ENCODE measurements around the gene ERAP2.

Gene ERAP2

GRCh38 chr5:96863114-96863513, 13.2 kb upstream of the ERAP2 start:
- Histone ChIP-seq H3K27ac (ENCODE audit: low read length) (no peak overlapping the region), H3K4me3 (ENCODE audit: low read length in 2 of 2) (no peak overlapping the region), H3K4me1 (ENCODE audit: control insufficient read depth, insufficient read depth, low read length) (no peaks in the 10 kb centered on the region), H3K9me3 (ENCODE audit: control insufficient read depth in 2 of 2, low read length in 2 of 2) (no peaks in the 10 kb centered on the region), H3K9ac (ENCODE audit: low read length in 2 of 2) (no peak overlapping the region), H3K36me3 (ENCODE audit: control insufficient read depth in 2 of 2, insufficient read depth in 2 of 2, low read length in 2 of 2) (no peaks in the 10 kb centered on the region), H3K27me3 (ENCODE audit: control insufficient read depth in 1 of 2, insufficient read depth in 2 of 2, low read length in 2 of 2) (no peaks in the 10 kb centered on the region)

DNA sequence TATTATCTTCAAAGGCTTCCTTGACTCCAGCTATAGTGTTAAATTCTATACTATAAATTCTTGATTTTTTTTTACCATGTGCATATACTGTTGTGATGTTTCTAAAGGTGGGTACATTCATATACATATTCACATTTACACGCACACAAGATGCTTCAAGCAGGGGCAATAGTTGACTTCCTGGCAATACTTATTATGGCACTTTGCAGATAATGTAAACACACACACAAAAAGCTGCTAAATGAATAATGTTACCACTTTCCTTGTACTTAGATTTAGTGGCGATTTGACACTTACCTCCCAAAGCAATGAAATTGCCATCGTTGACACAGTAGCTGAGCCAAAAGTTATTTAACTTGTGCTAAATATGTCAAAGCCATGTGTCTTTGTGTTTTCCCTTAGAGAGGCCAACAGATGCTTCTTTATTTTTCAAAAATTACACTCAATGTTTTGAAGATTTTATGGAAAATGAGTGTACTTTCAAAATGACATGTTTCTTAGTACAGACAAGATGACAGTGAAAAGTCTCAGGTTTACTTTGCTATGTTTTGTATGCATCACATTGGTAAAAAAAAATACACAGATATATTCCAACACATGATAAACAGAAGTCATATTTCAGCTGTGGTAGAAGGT, 12.2 kb upstream of the ERAP2 start:
- H3K36me3 ChIP-seq (ENCODE audit: control insufficient read depth in 2 of 2, insufficient read depth in 2 of 2, low read length in 2 of 2), result no peaks in the 10 kb centered on the region
- H3K27me3 ChIP-seq (ENCODE audit: control insufficient read depth in 1 of 2, insufficient read depth in 2 of 2, low read length in 2 of 2), result no peaks in the 10 kb centered on the region
- no peak overlapping the region for H3K4me3 ChIP-seq (ENCODE audit: low read length in 2 of 2)
- no peaks in the 10 kb centered on the region for H3K9me3 ChIP-seq (ENCODE audit: control insufficient read depth in 2 of 2, low read length in 2 of 2)
- no peak overlapping the region for H3K9ac ChIP-seq (ENCODE audit: low read length in 2 of 2)
- no peaks in the 10 kb centered on the region for H3K4me1 ChIP-seq (ENCODE audit: control insufficient read depth, insufficient read depth, low read length)
- H3K27ac ChIP-seq (ENCODE audit: low read length), result no peak overlapping the region

GRCh38 chr5:96864922-96865530, 11.3 kb upstream of the ERAP2 start:
- Histone ChIP-seq H3K27me3 (ENCODE audit: control insufficient read depth in 1 of 2, insufficient read depth in 2 of 2, low read length in 2 of 2) (no peaks in the 10 kb centered on the region), H3K36me3 (ENCODE audit: control insufficient read depth in 2 of 2, insufficient read depth in 2 of 2, low read length in 2 of 2) (no peaks in the 10 kb centered on the region), H3K27ac (ENCODE audit: low read length) (no peak overlapping the region), H3K4me3 (ENCODE audit: low read length in 2 of 2) (no peak overlapping the region), H3K9me3 (ENCODE audit: control insufficient read depth in 2 of 2, low read length in 2 of 2) (no peaks in the 10 kb centered on the region), H3K4me1 (ENCODE audit: control insufficient read depth, insufficient read depth, low read length) (no peaks in the 10 kb centered on the region), H3K9ac (ENCODE audit: low read length in 2 of 2) (no peak overlapping the region)

DNA sequence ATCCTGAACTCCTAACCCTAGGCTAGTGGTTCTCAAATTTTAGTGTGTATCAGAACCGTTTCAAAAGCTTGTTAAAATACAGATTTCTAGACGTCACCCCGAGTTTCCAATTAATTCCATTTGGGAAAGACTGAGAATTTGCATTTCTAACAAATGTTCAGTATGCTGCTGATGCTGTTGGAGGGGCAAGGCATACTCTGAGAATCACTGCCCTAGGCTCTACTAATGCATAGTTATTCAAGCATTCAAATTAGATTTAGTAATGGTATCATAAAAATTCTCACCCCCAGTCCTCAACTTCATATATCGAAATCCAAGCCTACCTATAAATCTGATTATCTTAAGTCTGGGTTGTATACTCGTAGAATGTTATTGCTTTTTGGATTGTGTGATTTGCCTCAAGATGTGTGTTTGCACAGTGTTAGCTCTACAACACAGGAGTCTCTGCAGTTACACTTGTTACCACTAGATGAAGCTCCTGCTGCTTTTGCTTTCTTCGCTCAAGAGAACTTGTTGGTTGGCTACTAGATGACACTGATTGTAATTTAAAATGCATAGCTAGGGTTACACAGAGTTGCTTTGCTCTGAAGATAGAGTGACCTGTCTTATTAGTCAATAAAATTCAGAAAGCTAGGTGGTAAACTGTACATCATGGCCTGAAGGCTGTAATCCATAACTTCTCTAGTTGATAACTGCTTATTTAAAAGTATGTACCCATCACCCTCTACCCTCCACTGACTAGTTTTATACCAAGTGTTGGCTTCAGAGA, 7.5 kb upstream of the ERAP2 start:
- H3K9me3 ChIP-seq (ENCODE audit: control insufficient read depth in 2 of 2, low read length in 2 of 2), result no peaks in the 10 kb centered on the region
- H3K4me3 ChIP-seq (ENCODE audit: low read length in 2 of 2), result no peak overlapping the region
- H3K4me1 ChIP-seq (ENCODE audit: control insufficient read depth, insufficient read depth, low read length), result no peaks in the 10 kb centered on the region

DNA sequence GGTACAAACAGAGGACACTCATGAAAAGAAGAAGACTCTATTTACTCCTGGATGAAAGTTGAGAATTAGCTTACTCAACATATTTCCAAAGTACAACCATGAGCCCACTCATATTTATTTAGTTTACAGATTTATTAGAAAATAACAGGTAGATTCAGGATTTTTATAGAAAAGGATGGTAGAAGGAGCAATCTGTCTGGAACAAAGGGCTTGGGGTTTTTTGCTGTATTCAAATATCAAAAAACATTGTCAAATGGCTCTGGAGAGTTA, 7.0 kb upstream of the ERAP2 start:
- no peak overlapping the region for H3K27ac ChIP-seq (ENCODE audit: low read length)
- H3K4me1 ChIP-seq (ENCODE audit: control insufficient read depth, insufficient read depth, low read length), result no peaks in the 10 kb centered on the region
- no peak overlapping the region for H3K9ac ChIP-seq (ENCODE audit: low read length in 2 of 2)
- no peak overlapping the region for H3K4me3 ChIP-seq (ENCODE audit: low read length in 2 of 2)
- no peaks in the 10 kb centered on the region for H3K9me3 ChIP-seq (ENCODE audit: control insufficient read depth in 2 of 2, low read length in 2 of 2)
- no peaks in the 10 kb centered on the region for H3K27me3 ChIP-seq (ENCODE audit: control insufficient read depth in 1 of 2, insufficient read depth in 2 of 2, low read length in 2 of 2)
- no peaks in the 10 kb centered on the region for H3K36me3 ChIP-seq (ENCODE audit: control insufficient read depth in 2 of 2, insufficient read depth in 2 of 2, low read length in 2 of 2)

More for the DNA sequence above, 7.5 kb upstream of the ERAP2 start:
- Histone ChIP-seq H3K27me3 (ENCODE audit: control insufficient read depth in 1 of 2, insufficient read depth in 2 of 2, low read length in 2 of 2) (no peaks in the 10 kb centered on the region), H3K36me3 (ENCODE audit: control insufficient read depth in 2 of 2, insufficient read depth in 2 of 2, low read length in 2 of 2) (no peaks in the 10 kb centered on the region), H3K27ac (ENCODE audit: low read length) (no peak overlapping the region), H3K9ac (ENCODE audit: low read length in 2 of 2) (no peak overlapping the region)

DNA sequence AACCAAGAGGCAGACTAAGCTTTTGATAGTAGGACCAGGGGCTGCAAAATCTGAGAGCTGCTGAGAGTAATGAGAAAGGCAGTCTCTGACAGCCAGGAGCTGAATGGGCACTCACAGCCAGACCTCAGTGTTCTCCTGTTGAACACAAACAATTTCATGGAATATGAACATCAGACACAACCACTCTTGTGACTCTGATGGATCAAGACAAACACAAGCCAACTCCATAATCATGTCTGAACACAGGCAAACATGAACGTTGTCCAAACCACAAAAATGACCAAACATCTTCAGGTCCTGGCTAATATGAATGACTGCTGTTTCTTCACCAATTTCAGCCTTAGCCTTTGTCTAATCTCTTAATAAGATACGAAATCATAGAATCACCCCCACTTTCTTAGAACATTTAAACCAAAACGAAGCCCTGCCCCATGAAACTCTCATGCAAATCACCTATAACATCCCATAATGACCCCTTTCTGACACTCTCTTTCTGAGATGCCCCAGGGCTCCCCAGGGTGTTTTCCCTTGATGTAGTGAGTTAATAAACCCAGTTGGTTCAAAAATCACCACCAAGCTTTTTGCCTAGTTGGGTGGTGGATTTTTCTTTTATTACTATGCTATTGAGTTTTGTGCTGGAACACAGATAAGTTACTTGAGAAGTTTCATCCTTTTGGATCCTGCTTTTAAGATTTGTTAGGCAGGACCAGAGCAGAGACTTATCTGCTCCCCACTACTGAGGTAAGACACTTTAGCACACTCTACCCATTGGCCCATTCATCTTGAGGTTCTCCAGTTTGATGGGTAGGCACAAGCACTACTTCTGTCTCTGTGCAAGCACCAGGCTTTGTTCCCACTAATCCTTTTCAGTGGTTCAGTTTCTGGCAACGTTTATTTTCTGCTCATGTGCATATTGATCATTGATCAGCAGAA, 5.9 kb upstream of the ERAP2 start:
- no peaks in the 10 kb centered on the region for H3K27me3 ChIP-seq (ENCODE audit: control insufficient read depth in 1 of 2, insufficient read depth in 2 of 2, low read length in 2 of 2)
- H3K27ac ChIP-seq (ENCODE audit: low read length), result no peak overlapping the region
- H3K4me3 ChIP-seq (ENCODE audit: low read length in 2 of 2), result no peak overlapping the region
- no peaks in the 10 kb centered on the region for H3K9me3 ChIP-seq (ENCODE audit: control insufficient read depth in 2 of 2, low read length in 2 of 2)
- H3K36me3 ChIP-seq (ENCODE audit: control insufficient read depth in 2 of 2, insufficient read depth in 2 of 2, low read length in 2 of 2), result no peaks in the 10 kb centered on the region
- no peak overlapping the region for H3K9ac ChIP-seq (ENCODE audit: low read length in 2 of 2)
- H3K4me1 ChIP-seq (ENCODE audit: control insufficient read depth, insufficient read depth, low read length), result peaks cover under 1% of the 10 kb centered on the region

GRCh38 chr5:96871027-96871399, 5.3 kb upstream of the ERAP2 start:
- Histone ChIP-seq H3K4me1 (ENCODE audit: control insufficient read depth, insufficient read depth, low read length) (peaks cover 5% of the 10 kb centered on the region), H3K27ac (ENCODE audit: low read length) (no peak overlapping the region), H3K27me3 (ENCODE audit: control insufficient read depth in 1 of 2, insufficient read depth in 2 of 2, low read length in 2 of 2) (no peaks in the 10 kb centered on the region), H3K9ac (ENCODE audit: low read length in 2 of 2) (no peak overlapping the region), H3K4me3 (ENCODE audit: low read length in 2 of 2) (no peak overlapping the region), H3K9me3 (ENCODE audit: control insufficient read depth in 2 of 2, low read length in 2 of 2) (no peaks in the 10 kb centered on the region), H3K36me3 (ENCODE audit: control insufficient read depth in 2 of 2, insufficient read depth in 2 of 2, low read length in 2 of 2) (no peaks in the 10 kb centered on the region)

GRCh38 chr5:96871686-96872085, 4.6 kb upstream of the ERAP2 start:
- Histone ChIP-seq H3K4me1 (ENCODE audit: control insufficient read depth, insufficient read depth, low read length) (peaks cover 5% of the 10 kb centered on the region), H3K9me3 (ENCODE audit: control insufficient read depth in 2 of 2, low read length in 2 of 2) (no peaks in the 10 kb centered on the region), H3K27ac (ENCODE audit: low read length) (no peak overlapping the region)

GRCh38 chr5:96873449-96873848, 2.9 kb upstream of the ERAP2 start:
- Histone ChIP-seq H3K9ac (ENCODE audit: low read length in 2 of 2) (no peak overlapping the region), H3K27me3 (ENCODE audit: control insufficient read depth in 1 of 2, insufficient read depth in 2 of 2, low read length in 2 of 2) (no peaks in the 10 kb centered on the region), H3K4me1 (ENCODE audit: control insufficient read depth, insufficient read depth, low read length) (peaks cover 5% of the 10 kb centered on the region), H3K4me3 (ENCODE audit: low read length in 2 of 2) (no peak overlapping the region), H3K36me3 (ENCODE audit: control insufficient read depth in 2 of 2, insufficient read depth in 2 of 2, low read length in 2 of 2) (no peaks in the 10 kb centered on the region), H3K9me3 (ENCODE audit: control insufficient read depth in 2 of 2, low read length in 2 of 2) (no peaks in the 10 kb centered on the region), H3K27ac (ENCODE audit: low read length) (no peak overlapping the region)

More at GRCh38 chr5:96871686-96872085, 4.6 kb upstream of the ERAP2 start:
- Histone ChIP-seq H3K27me3 (ENCODE audit: control insufficient read depth in 1 of 2, insufficient read depth in 2 of 2, low read length in 2 of 2) (no peaks in the 10 kb centered on the region), H3K36me3 (ENCODE audit: control insufficient read depth in 2 of 2, insufficient read depth in 2 of 2, low read length in 2 of 2) (no peaks in the 10 kb centered on the region), H3K9ac (ENCODE audit: low read length in 2 of 2) (no peak overlapping the region), H3K4me3 (ENCODE audit: low read length in 2 of 2) (no peak overlapping the region)

DNA sequence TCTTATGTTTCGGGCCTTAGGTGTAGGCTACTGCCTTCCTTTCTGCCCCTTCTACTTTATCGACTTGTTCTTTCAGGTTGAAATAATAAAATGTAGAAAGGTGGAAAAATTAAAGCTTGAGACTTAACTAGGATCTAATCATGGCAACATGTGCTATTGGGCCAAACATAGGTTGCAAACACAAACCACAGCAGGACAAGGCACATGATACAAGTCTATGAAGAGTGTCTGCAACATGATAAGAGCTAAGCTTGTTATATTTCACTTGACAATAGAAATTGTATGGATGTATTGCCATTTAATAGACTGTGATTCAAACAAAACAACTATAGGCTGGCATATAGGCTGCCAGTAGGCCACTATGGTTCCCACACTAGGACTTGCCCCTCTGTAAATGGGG, 1.7 kb upstream of the ERAP2 start:
- no peak overlapping the region for H3K9ac ChIP-seq (ENCODE audit: low read length in 2 of 2)
- H3K27me3 ChIP-seq (ENCODE audit: control insufficient read depth in 1 of 2, insufficient read depth in 2 of 2, low read length in 2 of 2), result no peaks in the 10 kb centered on the region
- peaks cover 5% of the 10 kb centered on the region for H3K4me1 ChIP-seq (ENCODE audit: control insufficient read depth, insufficient read depth, low read length)
- no peaks in the 10 kb centered on the region for H3K9me3 ChIP-seq (ENCODE audit: control insufficient read depth in 2 of 2, low read length in 2 of 2)
- peaks cover 0 to under 1% of the 10 kb centered on the region in 2 donors for H3K36me3 ChIP-seq (ENCODE audit: control insufficient read depth in 2 of 2, insufficient read depth in 2 of 2, low read length in 2 of 2)
- no peak overlapping the region for H3K4me3 ChIP-seq (ENCODE audit: low read length in 2 of 2)
- no peak overlapping the region for H3K27ac ChIP-seq (ENCODE audit: low read length)

All from stomach smooth muscle (tissue), 2 donors.